Measurements from ENCODE around the gene CFAP52. TPM values are rescaled to one million over a fixed set of nuclear protein-coding genes. Genes with fewer than 3 reads are reported as not detected.
"Not testable (repeated sequence)": the region's sequence is repeated elsewhere in the genome, so short reads cannot be mapped to it uniquely, and the experiment has no call there.

Gene CFAP52
- total and polyA plus RNA-seq, 2 experiments from 2014 or later, result 0.76 TPM; not detected in 1

DNA sequence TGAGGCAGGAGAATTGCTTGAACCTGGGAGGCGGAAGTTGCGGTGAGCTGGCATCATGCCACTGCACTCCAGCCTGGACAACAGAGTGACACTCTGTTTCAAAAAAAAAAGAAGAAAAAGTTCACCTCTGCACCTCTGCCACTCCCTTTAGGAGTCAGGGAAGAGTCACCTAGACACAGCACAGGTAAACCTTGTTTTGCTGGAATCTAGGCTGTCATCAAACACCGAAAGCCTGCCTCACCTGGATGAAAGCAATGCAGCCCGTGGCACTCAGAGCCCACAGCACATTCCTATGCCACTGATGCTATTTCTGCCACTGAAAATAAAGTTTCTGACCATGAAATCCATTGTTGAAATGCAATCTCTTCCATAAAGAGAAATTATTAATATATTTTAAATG is 22.2 kb downstream of the CFAP52 start:
- Histone ChIP-seq H3K4me3 (no peak overlapping the region), H2AFZ (no peak overlapping the region), H3F3A (ENCODE audit: insufficient read depth) (no peaks in the 10 kb centered on the region), H3K27me3 (replicated peaks; ENCODE audit: insufficient read depth) (no peaks in the 10 kb centered on the region), H3K4me1 (ENCODE audit: insufficient read depth) (no peaks in the 10 kb centered on the region), H3K4me2 (ENCODE audit: unreplicated experiment) (no peak overlapping the region), H4K20me1 (ENCODE audit: insufficient read depth) (no peaks in the 10 kb centered on the region), H3K27ac (no peak overlapping the region), H3K9me2 (ENCODE audit: insufficient read depth) (no peaks in the 10 kb centered on the region), H3K9me3 (ENCODE audit: low read depth) (no peaks in the 10 kb centered on the region), H3K79me2 (ENCODE audit: insufficient read depth) (no peaks in the 10 kb centered on the region), H3K9ac (no peak overlapping the region), H3K36me3 (ENCODE audit: low read depth) (no peaks in the 10 kb centered on the region)
- in situ Hi-C loops (cut with MboI), result no loop called here
- DNase-seq, result no peak
- no peak for TF ChIP-seq EZH2phosphoT487 (IDR thresholded peaks at IDR 0.05; ENCODE audit: insufficient read depth, low read depth)
- TF ChIP-seq EZH2 (IDR thresholded peaks at IDR 0.05; ENCODE audit: insufficient read depth, poor library complexity, severe bottlenecking), result no peak
- WGBS, 2 experiments (ENCODE audit: low coverage in 1 of 2, low lambda C conversion rate in 2 of 2, missing lambda C conversion rate in 2 of 2), result 54 to 78% methylated on average over 2 to 4 of the region's 4 CpGs

DNA sequence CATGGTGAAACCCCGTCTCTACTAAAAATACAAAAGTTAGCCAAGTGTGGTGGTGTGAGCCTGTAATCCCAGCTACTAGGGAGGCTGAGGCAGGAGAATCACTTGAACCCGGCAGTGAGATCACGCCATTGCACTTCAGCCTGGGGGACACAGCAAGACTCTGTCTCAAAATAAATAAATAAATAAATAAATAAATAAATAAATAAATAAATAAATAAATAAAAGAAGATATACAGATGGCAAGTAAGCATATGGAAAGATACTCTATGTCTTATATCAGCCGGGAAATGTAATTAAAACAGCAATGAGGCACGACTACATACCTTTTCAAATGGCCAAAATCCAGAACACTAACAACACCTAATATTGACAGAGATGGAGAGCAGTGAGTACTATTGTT is 28.1 kb downstream of the CFAP52 start:
- H3K36me3 ChIP-seq (ENCODE audit: low read depth); H3K9me2 ChIP-seq (ENCODE audit: insufficient read depth); in situ Hi-C loops (cut with MboI); H3K79me2 ChIP-seq (ENCODE audit: insufficient read depth); H3K9me3 ChIP-seq (ENCODE audit: low read depth); H4K20me1 ChIP-seq (ENCODE audit: insufficient read depth); H3K27ac ChIP-seq; H2AFZ ChIP-seq; DNase-seq; H3K27me3 ChIP-seq (replicated peaks; ENCODE audit: insufficient read depth); H3K4me3 ChIP-seq; H3F3A ChIP-seq (ENCODE audit: insufficient read depth); H3K4me1 ChIP-seq (ENCODE audit: insufficient read depth); H3K4me2 ChIP-seq (ENCODE audit: unreplicated experiment); H3K9ac ChIP-seq: not testable (repeated sequence)
- 82% methylated on average over 5 of the region's 5 CpGs for WGBS, 2 experiments (ENCODE audit: low coverage in 1 of 2, low lambda C conversion rate in 2 of 2, missing lambda C conversion rate in 2 of 2)

DNA sequence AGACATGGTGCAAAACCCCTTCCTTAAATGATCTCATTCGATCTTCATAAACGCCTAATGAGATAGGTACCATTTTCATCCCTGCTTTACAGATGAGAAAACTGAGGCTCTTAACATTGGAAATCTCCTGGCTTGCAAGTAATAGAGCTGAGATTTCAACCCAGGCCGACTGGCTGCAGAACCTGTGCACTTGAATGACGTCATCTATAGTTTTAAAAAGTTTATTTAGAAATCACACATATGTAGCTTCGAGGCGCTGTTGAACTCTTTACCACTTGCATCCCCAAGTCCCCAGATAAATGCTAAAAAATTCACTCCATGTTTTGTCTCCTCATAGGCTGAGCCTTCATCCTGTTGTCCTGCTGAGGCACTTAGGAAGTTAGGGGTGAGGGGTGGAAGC is 30.0 kb downstream of the CFAP52 start:
- no peak for DNase-seq
- no peaks in the 10 kb centered on the region for H3K9me3 ChIP-seq (ENCODE audit: low read depth)
- no peak overlapping the region for H3K9ac ChIP-seq
- no peak overlapping the region for H2AFZ ChIP-seq
- H3K27ac ChIP-seq, result no peak overlapping the region
- H3K4me1 ChIP-seq (ENCODE audit: insufficient read depth), result no peaks in the 10 kb centered on the region
- no peaks in the 10 kb centered on the region for H4K20me1 ChIP-seq (ENCODE audit: insufficient read depth)
- H3K36me3 ChIP-seq (ENCODE audit: low read depth), result no peaks in the 10 kb centered on the region
- H3F3A ChIP-seq (ENCODE audit: insufficient read depth), result no peaks in the 10 kb centered on the region
- in situ Hi-C loops (cut with MboI), result no loop called here
- no peaks in the 10 kb centered on the region for H3K9me2 ChIP-seq (ENCODE audit: insufficient read depth)
- no peaks in the 10 kb centered on the region for H3K27me3 ChIP-seq (replicated peaks; ENCODE audit: insufficient read depth)
- no peaks in the 10 kb centered on the region for H3K79me2 ChIP-seq (ENCODE audit: insufficient read depth)
- TF ChIP-seq EZH2phosphoT487 (IDR thresholded peaks at IDR 0.05; ENCODE audit: insufficient read depth, low read depth), result no peak
- no peak for TF ChIP-seq EZH2 (IDR thresholded peaks at IDR 0.05; ENCODE audit: insufficient read depth, poor library complexity, severe bottlenecking)
- H3K4me3 ChIP-seq, result no peak overlapping the region
- no peak overlapping the region for H3K4me2 ChIP-seq (ENCODE audit: unreplicated experiment)
- 68 to 69% methylated on average over 6 of the region's 6 CpGs for WGBS, 2 experiments (ENCODE audit: low coverage in 1 of 2, low lambda C conversion rate in 2 of 2, missing lambda C conversion rate in 2 of 2)

DNA sequence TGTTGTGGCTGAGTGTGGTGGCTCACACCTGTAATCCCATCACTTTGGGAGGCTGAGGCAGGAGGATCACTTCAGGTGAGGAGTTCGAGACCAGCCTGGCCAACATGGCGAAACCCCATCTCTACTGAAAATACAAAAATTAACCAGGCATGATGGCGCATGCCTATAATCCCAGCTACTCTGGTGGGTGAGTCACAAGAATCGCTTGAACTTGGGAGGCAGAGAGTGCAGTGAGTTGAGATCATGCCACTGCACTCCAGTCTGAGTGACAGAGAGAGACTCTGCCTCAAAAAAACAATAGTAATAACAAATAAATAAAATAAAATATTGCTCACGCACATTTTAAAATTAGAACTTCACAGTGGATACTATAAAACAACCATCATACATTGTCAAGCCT is 30.6 kb downstream of the CFAP52 start:
- in situ Hi-C loops (cut with MboI); H3K36me3 ChIP-seq (ENCODE audit: low read depth); DNase-seq; H3K9me3 ChIP-seq (ENCODE audit: low read depth); H3K4me3 ChIP-seq; H3K9ac ChIP-seq; H4K20me1 ChIP-seq (ENCODE audit: insufficient read depth); H3K27me3 ChIP-seq (replicated peaks; ENCODE audit: insufficient read depth); H3K4me1 ChIP-seq (ENCODE audit: insufficient read depth); H3F3A ChIP-seq (ENCODE audit: insufficient read depth); H2AFZ ChIP-seq; H3K4me2 ChIP-seq (ENCODE audit: unreplicated experiment); H3K79me2 ChIP-seq (ENCODE audit: insufficient read depth); H3K27ac ChIP-seq; H3K9me2 ChIP-seq (ENCODE audit: insufficient read depth): not testable (repeated sequence)
- 62 to 66% methylated on average over 5 of the region's 5 CpGs for WGBS, 2 experiments (ENCODE audit: low coverage in 1 of 2, low lambda C conversion rate in 2 of 2, missing lambda C conversion rate in 2 of 2)

DNA sequence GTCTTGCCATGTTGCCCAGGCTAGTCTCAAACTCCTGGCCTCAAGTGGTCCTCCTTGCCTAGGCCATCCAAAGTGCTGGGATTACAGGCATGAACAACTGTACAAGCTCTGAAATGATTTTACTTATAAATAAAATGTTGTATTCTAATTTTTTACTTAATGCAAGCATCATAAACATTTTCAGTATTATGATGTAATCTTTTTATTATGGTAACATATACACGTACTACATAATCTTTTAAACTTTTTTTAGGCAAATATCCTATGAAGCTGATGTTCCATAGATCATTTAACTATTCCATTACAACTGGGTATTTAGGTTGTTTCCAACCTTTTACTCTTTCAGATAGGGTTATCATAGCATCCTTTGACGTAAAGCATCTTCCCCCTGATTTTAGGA is 35.1 kb downstream of the CFAP52 start:
- WGBS, 2 experiments (ENCODE audit: low coverage in 1 of 2, low lambda C conversion rate in 2 of 2, missing lambda C conversion rate in 2 of 2), result 24 to 36% methylated on average over 2 of the region's 2 CpGs
- no peak overlapping the region for H3K4me3 ChIP-seq
- TF ChIP-seq EZH2 (IDR thresholded peaks at IDR 0.05; ENCODE audit: insufficient read depth, poor library complexity, severe bottlenecking), result no peak
- TF ChIP-seq EZH2phosphoT487 (IDR thresholded peaks at IDR 0.05; ENCODE audit: insufficient read depth, low read depth), result no peak
- H3K9me3 ChIP-seq (ENCODE audit: low read depth), result no peaks in the 10 kb centered on the region
- no peaks in the 10 kb centered on the region for H3K27me3 ChIP-seq (replicated peaks; ENCODE audit: insufficient read depth)
- no peaks in the 10 kb centered on the region for H3K4me1 ChIP-seq (ENCODE audit: insufficient read depth)
- no peak overlapping the region for H2AFZ ChIP-seq
- H3K9ac ChIP-seq, result no peak overlapping the region
- in situ Hi-C loops (cut with MboI), result no loop called here
- no peaks in the 10 kb centered on the region for H3K79me2 ChIP-seq (ENCODE audit: insufficient read depth)
- no peak overlapping the region for H3K4me2 ChIP-seq (ENCODE audit: unreplicated experiment)
- H4K20me1 ChIP-seq (ENCODE audit: insufficient read depth), result no peaks in the 10 kb centered on the region
- DNase-seq, result no peak
- no peak overlapping the region for H3K27ac ChIP-seq
- H3K36me3 ChIP-seq (ENCODE audit: low read depth), result no peaks in the 10 kb centered on the region
- no peaks in the 10 kb centered on the region for H3K9me2 ChIP-seq (ENCODE audit: insufficient read depth)
- H3F3A ChIP-seq (ENCODE audit: insufficient read depth), result no peaks in the 10 kb centered on the region

All from GM23248 (cell line).